Measurements from ENCODE around the gene UMAD1.

UMAD1 gene

GRCh38 chr7:7924303-7924702 is 283.8 kb downstream of the UMAD1 start:
- H3K27me3 ChIP-seq (ENCODE audit: low read depth): no peaks in the 10 kb centered on the region; the same call in 1 of the 2 replicates
- H3K9me3 ChIP-seq: no peaks in the 10 kb centered on the region
- H3K4me1 ChIP-seq: peaks cover 19% of the 10 kb centered on the region
- H3K4me3 ChIP-seq: no peak overlapping the region
- no peaks in the 10 kb centered on the region for H3K36me3 ChIP-seq (replicated peaks)
- in situ Hi-C loops (cut with MboI; ENCODE audit: low sequenced_read_pairs): no loop called here
- no peak for DNase-seq (ENCODE audit: low spot score in 2 of 2)

Measured in HAP-1 (cell line).